Mucosa of gallbladder (tissue), 1 donor: Measurements from ENCODE around the gene GUCY1A2. TPM values are rescaled to one million over a fixed set of nuclear protein-coding genes. Genes with fewer than 3 reads are reported as not detected.

Experiments
- DNase-seq: peaks from one replicate; pipeline ENCODE4 v3.0.0-alpha.2; 2020; ENCODE audit warnings: low spot score
- total RNA-seq: library from RNA; stranded (reverse); gene quantifications from one replicate; pipeline ENCODE4 v1.2.1, GENCODE V29; 2021
- donor health status: DM: no; HTN: no; CAD: no.

The GUCY1A2 gene
- total RNA-seq, 1 donor from 2014 or later: 3.2 TPM

DNA sequence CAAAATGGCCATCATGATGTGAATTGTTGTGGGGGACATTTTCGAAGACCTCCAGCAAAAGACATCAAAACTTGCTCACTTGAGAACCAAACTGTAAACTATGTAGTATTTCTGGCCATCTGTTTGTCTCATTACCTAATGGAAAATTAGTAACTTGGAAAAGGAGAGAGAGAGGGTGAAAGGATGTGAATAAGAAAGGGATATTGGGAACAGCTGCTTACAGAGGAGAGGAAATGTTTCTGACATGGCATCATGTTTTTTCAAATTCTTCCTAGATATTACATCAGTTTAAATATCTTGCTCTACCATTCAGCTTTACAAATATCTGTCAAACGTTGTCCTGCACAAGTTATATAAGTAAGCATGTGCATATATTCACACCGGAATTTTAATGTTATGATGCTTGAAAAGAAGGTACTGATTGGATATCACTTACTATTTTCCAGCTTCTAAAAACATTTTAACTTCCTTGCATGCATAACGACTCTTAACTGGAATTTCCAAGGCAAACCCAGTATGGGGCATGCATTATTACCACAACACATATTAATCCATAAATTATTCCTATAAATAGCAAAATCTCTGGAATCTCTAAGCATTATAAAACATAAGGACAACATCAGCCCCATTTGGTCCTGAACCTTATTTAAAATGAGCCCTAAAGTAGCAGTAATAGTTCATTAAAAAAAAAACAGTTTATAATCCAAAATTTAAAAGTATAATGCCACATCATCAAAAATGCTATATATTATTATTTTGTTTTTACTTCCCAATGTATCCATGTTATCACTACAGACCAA lies 20.0 kb downstream of the GUCY1A2 start:
- DNase-seq: no peak

DNA sequence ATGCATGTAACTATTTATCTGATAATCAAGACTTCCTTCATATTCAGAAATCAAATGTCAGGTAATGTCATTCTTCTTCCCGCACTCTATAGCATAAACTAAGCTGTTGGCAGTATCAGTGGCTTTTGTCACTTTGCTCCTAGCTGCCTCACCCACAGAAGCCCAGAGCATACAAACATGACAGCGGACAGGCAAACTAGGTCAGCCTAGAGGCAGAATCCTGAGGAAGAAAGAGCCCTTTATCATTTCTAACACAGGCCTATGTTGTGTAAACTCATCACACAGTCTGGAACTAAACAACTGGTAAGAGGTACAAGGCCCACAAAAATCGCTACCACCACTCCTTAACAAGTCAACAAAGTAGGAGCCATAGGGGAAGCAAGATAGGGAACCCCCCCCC lies 21.0 kb downstream of the GUCY1A2 start:
- DNase-seq: no peak

GRCh38 chr11:106996691-106997090 lies 21.6 kb downstream of the GUCY1A2 start:
- DNase-seq: no peak

DNA sequence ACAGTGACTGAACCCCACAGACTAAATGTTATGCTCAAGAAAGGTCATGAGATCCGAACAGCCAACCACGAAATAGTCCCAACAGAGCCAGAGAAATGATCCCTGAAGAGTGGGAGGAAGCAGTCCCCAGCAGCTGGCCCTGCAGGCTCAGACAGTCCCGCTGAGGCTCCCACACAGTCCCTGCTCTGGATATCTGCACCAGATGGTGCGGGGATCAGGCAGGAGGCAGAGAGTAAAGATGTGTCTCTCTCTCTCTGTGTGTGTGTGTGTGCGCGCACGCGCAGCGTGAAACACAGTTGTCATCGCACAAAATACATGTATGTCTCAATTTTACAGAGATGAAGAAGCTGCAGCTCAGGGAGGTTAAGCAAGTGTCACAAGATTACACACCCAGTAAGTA lies 27.9 kb downstream of the GUCY1A2 start:
- DNase-seq: no peak

GRCh38 chr11:106989078-106989455 lies 29.2 kb downstream of the GUCY1A2 start:
- DNase-seq: no peak

DNA sequence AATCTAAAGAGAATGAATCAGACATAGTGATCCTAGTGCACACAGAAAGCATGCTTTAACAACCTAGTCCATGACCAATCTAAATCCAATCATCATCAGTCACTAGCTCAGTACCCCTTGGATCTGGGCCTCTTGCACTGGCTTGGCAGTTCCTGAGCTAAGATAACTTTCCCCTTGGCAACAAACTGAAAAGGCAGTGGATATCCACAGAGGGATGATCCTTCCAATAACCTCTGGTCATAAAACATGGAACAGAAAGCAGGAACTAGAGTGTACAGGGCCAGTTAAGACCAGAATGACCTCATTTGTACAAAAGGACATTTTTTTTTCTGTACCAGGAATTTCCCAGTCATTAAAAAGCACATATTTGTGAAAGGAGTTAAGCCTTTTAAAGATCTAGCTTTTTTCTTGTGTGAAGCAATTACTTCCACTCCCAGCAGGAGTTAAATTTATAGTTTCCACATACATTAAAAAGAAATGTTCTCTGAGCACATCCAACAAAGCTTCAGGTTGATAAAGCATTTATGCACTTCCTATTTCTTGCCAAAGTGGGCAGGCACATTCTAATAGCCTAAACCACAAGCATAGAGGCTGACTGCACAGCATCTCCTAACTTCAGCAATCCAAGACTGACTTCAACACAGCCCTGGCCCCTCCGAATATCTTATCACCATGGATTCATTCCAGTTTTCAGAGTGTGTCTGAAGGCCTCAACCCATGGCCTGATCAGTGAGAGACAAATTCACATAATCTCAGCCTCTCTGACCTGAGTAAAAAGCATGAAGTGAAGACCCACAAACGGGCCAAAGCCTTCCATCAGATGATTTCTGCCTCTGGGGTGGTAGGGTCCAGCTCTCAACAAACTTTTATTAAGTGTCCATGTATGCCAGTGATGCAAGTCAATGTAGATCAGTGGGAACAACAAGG lies 29.9 kb downstream of the GUCY1A2 start:
- no peak for DNase-seq

GRCh38 chr11:106986673-106987072 lies 31.6 kb downstream of the GUCY1A2 start:
- no peak for DNase-seq

DNA sequence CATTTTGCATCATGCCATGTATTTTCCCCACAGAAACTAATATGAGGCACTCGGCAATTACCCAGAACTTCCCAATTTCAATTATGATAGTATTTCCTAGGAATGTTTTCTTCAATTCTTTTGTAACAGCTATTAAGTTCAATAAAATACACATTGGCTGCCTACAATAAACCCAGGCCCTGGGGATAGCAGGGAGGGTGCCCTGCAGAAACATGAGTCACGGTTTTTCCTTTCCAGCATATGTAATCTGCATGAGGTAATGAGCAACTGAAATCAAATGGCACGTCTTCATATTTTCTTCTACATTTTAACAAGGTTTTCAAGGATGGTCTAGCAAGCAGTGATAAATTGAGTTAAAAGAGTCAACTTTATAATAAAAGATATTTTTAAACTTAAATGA lies 32.0 kb downstream of the GUCY1A2 start:
- no peak for DNase-seq

- no peak for DNase-seq
Measured at GRCh38 chr11:106983991-106984390, 34.3 kb downstream of the GUCY1A2 start.

DNA sequence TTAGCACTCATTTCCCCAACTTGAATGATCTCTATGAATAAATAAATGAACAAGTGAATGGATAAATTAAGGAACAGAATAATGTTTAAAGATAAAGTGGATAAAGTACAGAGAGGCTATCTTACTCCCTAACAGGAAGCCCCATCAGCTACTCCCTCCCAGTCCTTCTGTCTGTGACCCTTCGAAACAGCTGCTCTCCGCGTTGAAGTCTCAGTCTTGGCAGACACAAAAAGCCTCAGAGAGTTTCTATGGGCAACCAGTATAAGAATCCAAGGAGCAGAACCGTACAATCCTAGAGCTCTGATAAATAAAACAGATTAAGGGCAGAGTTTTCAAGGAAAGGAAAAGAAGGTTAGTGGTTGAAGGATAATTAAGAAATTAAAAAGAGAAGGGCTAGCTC lies 35.0 kb downstream of the GUCY1A2 start:
- DNase-seq: no peak

- DNase-seq: no peak
Measured at GRCh38 chr11:106974831-106975230, 43.4 kb downstream of the GUCY1A2 start.

DNA sequence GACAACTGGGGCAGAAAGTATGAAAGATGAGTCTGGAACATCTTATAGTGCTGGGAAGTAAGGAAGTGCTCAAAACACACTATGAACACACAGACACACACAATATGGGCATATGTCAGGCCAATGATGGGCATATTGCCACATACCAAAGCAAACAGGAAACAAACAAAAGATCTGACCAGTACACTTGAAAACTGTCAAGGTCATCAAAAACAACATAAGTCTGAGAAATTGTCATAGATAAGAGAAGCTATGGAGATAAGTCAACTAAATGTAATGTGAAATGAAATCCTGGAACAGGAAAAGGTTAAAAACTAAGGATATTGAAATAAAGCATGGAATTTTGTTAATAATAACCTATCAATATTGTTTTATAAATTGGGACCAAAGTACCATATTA lies 46.4 kb downstream of the GUCY1A2 start:
- no peak for DNase-seq

GRCh38 chr11:106969644-106970355 lies 48.5 kb downstream of the GUCY1A2 start:
- no peak for DNase-seq

GRCh38 chr11:106962995-106963394 lies 55.3 kb downstream of the GUCY1A2 start:
- DNase-seq: no peak

- no peak for DNase-seq
Measured at GRCh38 chr11:106961518-106961917, 56.8 kb downstream of the GUCY1A2 start.

DNA sequence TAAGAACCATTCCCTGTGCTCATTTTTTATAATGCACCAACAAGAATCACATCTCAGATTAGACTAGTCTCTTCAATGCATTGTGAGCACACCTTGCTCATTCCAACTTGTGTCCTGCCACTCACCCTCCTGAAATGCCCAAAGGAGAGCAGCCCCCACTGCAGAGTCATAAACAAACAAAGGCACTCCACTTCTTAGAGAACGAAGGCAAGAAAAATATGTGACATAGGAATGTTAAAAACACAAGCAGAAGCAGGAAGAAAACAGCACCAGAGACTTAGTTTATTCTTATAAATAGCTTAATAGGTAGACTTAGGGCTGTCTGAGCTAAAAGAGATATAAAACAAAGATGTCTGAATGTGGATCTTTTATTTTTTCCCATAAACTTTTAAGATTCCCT lies 57.2 kb downstream of the GUCY1A2 start:
- DNase-seq: no peak

GRCh38 chr11:106959800-106960199 lies 58.5 kb downstream of the GUCY1A2 start:
- no peak for DNase-seq

DNA sequence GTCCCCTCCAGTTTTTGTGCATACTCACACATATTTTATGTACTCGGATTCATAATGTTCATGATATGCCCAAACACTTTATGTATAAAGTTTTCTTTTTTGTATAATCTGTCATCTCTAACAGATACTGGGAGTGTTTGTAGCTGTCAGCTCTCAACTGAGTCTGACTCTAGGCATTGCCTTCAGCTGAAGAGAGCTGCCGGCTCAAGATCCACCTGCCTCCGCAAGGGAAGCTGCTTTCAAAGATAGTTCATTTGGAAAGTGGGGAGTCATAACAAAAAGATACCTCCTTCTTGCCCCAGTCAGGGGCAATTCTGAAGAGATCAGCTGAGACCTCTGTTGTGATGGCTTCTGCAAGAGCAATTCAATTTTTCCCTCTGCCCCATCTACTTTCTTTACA lies 58.9 kb downstream of the GUCY1A2 start:
- DNase-seq: no peak

DNA sequence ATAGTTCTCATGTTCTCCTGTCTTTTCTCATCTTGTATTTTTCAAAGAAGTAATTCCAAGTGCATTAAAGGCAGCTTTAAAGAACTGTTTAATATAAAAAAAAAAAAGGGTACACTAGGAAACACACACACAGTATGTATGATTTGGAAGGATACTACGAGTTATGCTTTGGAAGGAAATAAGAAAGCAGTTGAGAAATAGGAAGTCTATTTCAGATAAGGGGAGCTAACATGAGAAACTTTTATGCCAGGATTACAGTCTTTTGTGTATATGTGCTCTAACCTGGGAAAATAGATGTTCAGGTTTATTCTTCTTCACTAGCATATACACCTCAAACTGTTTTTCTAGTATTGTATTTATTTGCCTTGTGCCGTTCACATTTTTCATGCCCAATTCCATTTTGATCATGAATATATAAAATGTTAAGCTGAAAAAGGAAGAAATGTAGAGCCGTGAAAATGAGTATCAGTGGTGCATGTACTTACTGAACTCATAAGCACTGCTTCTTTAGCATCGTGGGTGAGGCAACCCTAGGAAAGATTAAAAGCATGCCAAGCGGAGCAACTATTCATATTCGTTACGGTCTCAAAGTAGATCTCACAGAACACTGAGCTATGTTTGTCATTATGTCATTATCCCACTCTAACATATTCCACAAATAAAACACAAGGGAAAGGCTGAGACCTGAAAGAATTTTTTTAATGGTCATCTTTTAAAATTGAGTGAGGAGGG lies 59.6 kb downstream of the GUCY1A2 start:
- DNase-seq: no peak

DNA sequence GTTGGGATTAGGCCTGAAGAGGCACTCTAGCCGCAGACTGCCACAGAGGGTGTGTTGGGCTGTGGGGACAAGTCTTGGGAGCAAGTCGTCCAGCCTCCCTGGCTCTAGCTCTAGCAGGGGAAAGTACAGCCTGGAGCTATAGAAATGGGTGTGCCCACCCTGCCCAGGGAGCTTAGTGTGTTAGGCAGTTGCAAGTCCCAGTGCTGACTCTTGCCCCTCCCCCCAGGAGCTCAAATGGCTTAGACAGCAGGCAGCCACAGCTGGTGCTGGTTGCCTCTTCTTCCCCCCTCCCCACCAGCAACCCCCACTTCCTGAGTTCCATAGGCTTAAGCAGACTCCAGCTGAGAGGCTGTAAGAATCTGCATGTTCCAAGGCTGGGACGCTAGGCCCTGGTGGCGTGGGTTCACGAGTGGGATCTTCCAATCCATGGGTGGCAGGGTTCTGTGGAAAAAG lies 61.2 kb downstream of the GUCY1A2 start:
- DNase-seq: no peak

DNA sequence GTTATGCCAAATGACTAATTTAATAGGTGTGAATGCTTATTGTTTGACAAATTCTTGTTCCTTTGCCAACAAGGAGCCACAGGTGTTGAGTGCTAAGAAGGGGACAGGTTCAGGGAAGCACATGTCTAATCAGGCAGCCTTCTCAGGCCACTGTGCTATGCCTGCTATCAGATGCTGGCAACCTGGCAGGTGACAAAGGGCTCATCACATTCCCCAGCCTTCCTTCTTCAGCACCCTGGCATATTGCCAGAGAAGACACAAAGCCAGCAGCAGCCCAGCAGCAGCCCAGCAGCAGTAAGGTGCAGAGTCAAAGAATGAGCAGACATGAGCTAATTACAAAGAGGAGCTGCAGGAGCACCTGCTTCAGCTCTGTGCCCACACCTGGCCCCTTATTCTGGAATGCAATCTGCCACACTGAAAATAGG lies 68.2 kb downstream of the GUCY1A2 start:
- DNase-seq: no peak
